ENCODE data around the gene KRT15.

KRT15 gene

DNA sequence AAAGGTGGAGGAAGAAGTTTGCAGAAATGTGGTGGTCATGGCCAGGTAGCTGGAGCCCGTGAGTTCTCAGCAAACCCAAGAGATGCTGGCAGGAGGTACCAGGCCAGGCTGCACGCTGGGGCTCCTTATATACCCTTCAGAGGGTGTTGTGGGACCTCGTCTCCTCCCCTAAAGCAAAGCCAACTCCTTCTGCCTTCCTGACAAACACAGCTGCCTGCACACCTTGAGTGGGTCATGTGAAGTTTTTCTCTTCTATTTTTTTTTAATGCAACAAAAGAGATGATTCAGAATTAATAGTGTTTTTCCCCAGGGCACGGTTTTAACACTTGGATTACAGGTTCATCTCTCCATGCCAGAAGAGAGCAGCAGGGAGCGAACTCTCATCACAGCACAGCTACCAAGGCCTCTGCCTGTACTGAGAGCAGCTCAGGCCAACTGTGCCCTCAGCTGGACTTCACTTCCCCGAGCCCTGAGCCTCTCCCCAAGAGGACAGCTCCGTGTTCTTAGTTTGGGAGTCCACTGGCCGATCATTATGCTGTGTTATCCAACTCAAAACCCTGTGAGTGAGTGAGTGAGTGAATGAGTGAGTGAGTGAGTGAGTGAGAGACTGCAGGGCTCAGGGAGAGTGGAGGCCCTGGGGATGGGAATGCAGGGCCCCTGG lies at the start of gene KRT15:
Gene KRT15 (minus strand): TSS at position 102 of the 661 bp plus-strand sequence. CDS start 63 bp downstream, at position 39.
- no peak for DNase-seq

- no peak for DNase-seq
Measured at GRCh38 chr17:41567317-41567716, 48.6 kb upstream of the KRT15 start.

GRCh38 chr17:41565338-41565737 lies 46.6 kb upstream of the KRT15 start:
- DNase-seq, result no peak

DNA sequence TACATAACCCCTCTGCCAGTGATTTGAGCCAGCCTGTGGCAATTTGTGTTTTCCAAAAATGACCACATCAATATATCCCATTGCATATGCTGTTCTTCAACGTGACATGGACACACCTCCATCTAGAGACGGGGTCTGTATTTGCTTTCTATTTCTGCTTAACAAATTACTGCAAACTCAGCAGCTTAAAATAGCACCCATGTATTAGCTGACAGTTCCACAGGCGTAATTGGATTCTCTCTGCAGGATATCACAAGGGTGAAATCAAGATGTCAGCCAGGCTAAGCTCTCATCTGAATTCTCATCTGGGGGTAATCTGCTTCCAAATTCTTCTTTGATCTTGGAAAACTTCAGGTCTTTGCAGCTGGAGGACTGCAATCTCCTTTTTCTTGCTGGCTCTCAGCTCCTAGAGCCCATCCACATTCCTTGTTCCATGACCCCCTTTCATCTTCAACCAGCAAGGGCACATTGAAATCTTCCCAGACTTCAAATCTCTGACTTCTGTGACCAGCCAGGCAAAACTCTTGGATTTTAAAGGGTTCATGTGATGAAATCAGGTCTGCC lies 45.0 kb upstream of the KRT15 start:
- no peak for DNase-seq

- no peak for DNase-seq
Measured at GRCh38 chr17:41561554-41561953, 42.9 kb upstream of the KRT15 start.

DNA sequence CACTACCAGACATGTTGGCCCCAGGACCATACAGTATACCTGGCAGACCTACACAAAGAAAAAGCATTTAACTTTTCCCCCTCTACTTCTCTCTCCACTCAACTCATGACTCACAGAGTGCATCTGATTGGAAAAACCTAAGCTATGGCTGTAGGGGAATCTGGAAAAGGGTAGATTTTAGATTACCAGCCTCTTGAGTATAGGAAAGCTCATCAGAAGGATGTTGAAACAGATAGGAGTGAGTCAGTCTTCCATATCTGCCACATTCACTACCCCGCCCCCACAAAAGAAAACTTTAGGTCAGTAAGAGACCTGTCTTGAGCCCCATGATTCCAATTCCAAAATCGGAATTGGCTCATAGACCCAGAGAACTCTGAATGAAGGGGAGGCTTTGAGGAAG lies 40.9 kb upstream of the KRT15 start:
- no peak for DNase-seq

DNA sequence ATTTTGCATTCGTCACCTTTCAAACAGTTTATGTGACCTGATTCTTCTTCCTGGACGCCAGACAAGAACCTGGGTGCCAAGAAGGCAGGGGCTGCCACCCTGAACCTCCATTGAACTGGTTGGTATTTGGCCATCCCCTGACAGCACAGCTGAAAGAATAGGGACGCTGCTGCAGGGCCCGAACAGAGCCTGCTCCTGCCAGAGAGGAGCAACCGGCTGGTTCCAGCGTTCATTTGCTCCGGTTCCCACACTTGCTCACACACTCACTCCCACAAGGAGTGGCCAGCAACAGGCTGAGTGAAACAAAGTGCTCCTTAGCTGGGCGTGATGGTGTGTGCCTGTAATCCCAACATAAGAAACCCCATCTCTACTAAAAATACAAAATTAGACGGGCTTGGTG lies 38.2 kb upstream of the KRT15 start:
- no peak for DNase-seq

DNA sequence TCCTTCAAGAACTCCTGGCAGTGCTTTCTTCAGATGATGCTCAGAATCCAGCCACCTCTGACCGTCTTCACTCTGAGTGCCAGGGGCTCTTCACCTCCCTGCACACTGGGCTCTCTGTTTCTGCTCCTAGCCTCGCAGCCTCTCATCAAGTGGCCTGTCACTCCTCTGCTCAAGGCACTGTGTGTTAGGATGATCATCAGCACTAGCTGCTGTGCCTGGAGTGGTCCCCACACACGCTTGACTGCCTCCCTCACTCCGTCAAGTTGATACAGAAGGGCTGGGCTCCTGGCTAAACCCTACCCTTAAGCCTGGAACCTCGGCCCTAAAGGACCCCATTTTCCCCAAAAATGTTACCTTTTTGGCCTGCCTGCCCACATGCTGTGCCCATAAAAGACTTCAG lies 37.6 kb upstream of the KRT15 start:
- DNase-seq, result no peak

DNA sequence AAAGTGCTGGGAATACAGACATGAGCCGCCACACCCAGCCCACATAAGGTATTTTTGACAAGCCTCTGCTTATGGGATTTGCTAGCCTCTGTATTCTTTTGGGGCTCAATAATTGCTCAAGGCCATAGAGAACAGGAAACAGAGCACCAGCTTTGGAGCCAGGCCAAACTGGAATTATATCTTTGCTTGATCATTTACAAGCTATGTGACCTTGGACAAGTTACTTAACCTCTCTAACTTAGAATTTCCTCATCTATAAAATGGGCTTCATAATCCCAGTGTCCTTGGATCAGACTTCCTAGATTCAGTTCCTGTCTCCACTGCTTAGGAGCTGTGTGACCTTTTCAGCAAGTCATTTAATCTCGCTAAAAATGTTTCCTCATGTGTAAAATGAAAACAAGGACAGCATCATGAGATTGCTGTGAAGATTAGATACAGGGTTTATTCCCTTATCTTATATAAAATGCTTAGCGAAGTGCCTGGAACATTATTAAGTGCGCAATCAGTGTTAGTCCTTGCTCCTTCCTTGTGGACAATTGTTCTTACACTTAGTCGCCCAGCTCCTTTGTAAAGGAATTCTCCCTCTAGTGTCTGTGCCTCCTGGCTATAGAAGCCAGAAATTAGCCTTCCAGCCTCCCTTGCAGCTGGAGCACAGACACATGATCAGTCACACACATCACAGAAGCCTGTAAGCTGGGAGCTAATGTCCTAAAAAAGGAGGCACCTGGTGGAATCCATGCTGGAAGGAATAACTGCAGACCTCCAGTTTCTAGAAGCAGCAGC lies 36.6 kb upstream of the KRT15 start:
- DNase-seq, result no peak

DNA sequence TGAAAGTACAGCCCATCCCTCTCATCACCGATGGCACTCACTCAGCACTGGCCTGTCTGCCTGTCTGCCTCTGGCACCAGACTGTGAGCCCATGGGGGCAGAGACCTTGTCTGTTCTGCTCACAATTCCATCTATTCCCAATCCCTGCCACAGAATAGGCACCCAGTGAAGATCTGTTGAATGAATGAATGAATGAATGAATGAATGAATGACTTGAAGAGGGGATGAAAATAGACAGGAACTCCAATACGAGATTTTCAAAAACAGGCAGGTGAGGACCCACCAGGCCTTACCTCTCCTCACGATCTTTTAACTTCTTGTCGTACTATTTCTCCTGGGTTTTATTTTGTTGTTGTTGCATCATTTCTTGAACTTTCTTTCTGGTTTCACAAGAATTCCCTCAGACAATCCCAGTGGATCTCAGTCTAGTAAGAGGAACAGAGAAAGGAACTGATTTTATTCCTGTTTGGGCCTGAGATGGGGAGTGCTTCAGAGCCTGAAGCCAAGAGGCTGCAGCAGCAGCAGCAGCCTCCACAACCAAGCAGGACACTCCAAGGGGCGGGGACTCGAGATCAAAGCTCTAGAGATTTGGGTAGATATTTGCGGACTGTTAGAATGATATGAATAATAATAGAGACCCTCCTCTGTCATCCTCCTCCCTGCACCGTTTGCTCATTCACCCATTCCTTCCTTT lies 35.4 kb upstream of the KRT15 start:
- no peak for DNase-seq

DNA sequence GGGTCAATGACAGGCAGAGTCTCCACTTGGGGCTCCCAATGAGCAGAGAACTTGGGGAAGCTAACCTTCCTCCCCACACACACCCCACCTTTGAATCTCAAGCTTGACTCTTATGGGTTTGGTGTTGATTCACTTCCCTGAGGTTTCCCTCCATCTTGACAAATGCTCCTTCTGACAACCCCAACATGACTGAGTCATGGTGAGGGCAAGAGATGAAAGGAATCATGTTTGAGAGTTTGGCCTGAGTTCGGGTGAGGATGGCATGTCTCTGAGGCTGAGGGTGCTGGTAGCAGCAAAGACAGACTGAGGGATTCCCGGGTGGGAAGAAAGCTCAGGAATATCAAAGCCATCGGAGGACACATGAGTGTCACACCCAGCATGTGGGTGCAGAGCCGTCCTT lies 34.5 kb upstream of the KRT15 start:
- DNase-seq, result no peak

DNA sequence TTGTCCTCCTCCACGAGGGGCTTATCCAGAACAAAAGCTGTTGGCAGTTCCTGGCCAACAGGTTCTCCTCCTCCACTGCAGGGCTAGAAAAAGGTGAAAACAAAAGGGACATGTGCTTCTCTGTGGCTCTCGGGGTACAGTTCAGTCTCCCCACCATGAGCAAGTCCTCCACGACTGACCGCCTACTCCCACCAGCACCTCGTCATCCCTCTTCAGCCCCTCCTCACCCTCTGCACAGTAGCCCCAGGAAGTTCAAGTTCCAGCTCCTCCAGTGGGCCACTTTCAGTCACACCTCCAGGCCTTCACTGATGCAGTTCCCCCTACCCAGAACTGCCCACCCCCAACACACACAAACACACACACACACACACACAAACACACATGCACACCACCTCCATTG lies 33.8 kb upstream of the KRT15 start:
- no peak for DNase-seq

DNA sequence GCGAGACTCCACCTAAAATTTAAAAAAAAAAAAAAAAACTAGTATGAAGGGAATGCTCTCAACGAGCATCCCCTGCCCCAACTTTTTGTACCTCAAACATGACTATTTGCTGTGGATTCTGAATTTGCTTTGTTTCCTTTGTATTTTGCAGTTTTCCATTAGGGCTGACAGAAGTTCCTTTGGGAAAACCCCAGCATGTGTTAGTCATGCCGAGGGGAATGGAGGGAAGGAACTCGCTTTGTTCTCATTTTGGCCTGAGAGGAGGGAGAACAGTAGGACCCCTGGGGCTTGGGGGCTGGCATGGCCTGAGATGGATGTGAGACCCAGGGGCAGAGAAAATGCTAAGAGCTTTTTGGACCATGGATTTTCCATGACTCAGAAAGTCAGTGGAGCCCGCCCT lies 32.7 kb upstream of the KRT15 start:
- no peak for DNase-seq

DNA sequence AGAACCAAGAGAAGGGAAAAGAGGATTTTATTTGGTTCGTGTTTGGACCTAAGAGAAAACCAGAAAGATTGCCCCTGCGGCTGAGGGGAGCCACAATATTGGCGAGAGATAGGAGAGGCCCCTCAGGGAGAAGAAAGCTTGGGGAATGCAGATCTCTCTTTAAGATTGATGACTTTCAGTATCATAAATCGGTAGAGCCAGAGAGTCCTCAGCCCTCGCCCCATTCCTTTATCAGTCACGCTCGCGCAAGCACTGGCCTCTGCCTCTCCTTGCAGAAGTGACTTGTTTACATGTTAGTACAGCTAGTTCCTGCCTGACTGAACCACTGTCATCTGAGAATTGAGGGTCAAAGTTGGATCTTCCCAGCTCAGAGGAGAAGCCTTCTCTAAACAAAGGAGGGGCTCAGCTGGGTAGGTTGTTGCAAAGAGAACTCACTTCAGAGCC lies 30.9 kb upstream of the KRT15 start:
- no peak for DNase-seq

GRCh38 chr17:41548844-41549595 lies 30.3 kb upstream of the KRT15 start:
- DNase-seq, result peak; percentile 83

DNA sequence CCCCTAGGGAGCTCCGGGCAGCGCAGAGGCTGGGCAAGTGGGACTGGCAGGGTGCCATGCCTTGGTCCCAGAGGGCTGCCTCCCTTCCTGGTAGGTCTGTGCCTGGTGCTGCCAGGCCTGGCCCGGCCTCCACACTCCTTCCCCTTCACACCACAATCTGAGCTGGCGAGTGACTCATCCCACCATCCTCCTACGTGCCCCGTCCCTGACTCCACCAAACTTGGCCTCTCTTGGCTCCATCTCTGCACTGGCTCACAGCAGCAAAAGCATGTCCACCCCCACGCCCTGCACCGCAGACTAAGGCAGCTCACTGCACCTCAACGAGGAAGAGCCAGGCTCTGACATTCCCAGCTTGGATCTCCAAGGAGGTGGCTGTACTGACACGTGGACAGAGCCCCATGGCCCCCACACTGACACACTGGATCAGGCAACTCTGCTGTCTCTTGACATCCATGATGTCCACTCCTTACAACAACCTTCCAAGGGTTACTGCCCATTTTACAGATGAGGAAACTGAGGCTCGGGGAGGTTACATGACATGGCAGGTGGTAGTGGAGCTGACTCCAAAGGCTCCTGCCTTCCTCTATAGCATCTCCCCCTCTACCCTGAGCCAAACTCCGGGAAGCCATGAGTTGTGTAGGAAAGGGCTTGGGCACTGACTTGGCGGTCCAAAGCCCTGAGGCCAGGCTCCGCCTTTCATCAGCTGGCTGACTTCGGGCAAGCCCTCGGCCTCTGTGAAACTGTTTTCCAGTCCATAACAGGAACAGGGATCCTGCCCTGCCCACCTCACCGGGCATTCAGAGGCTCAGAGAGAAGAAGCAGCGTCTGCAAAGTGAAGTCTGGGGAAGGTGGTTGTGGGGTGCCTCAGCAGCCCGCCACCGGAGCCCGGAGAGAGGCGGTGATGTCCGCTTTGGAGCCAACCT lies 29.5 kb upstream of the KRT15 start:
- DNase-seq, result peak; percentile 82

GRCh38 chr17:41547378-41547841 lies 28.7 kb upstream of the KRT15 start:
- DNase-seq, result no peak

DNA sequence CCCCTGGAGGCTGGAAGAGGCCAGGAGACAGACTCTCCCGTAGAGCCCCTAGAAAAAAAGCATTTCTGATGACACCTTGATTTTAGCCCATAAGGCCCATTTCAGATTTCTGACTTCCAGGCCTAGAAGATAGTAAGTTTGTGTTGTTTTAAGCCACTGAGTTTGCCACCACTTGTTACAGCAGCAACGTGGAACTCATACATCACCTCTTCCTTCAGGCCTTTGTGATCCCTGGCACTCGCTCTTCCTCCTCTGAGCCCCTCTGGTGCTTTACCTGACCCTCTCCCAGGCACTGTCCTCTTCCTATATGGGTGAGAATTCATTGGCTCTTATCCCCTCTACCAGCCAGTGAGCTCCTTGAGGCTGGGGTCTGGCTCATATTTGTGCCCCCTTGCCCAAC lies 28.1 kb upstream of the KRT15 start:
- DNase-seq, result no peak

DNA sequence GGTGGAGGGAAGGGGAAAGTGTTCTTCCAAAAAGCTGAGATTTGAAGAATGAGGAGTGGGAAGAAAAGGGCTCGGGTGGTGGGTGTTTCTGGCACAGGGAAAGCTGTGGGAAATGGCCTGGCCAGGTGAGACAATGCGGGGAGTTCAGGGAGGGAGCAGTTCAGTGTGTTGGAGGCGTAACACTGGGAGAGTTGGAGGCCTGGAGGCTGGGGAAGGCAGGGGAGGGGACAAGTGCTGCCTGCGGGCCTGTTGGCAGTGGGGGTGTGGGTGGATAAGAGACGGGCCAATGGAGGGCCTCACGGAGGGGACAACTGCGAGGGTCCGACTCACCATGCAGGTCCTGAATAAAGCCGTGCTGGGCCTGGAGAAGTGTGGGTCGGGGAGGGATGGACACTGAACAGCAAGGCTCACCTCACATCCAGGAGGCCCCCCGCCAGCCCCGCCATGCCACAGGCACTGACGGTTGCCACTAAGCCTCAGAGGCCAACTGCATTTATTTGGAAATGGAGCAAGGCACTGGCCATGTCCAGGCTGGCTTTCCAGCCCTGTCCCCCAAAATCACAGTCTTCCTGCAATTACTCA lies 27.2 kb upstream of the KRT15 start:
- DNase-seq, result no peak

- DNase-seq, result no peak
Measured at GRCh38 chr17:41544935-41545334, 26.2 kb upstream of the KRT15 start.

DNA sequence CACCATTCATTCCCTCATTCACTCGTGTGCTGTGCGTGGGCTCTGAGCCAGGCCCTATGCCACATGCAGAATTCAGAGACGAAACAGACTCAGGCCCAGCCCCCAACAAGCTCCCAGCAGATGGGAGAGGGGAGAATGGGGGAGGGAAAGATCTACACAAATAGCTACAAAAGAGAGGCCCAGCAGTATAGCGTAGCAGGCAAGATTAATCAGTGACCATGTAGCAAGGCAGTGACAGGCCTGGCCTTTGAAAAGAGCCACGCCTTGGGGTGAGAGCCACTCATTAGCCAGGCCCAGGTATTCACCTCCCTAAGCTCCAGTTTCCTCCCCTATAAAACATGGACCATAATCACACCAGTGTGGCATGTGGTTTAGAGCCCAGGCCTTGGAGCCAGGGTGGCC lies 25.8 kb upstream of the KRT15 start:
- DNase-seq, result no peak
